Measurements from ENCODE around the gene DRD3.

The DRD3 gene

GRCh38 chr3:114178770-114179368 lies at the start of gene DRD3:
Gene DRD3 (minus strand): TSS chr3:114179052. CDS start chr3:114171992, 7,060 bp downstream.
- H3K4me3 ChIP-seq (ENCODE audit: control insufficient read depth, low read depth, low read length) = no peak within 1 kb of the TSS
- DNase-seq (ENCODE audit: low read depth) = no peak
- TF ChIP-seq CTCF (IDR thresholded peaks at IDR 0.05; ENCODE audit: control insufficient read depth, insufficient read depth, low read depth, low read length, missing control alignments) = no peak

GRCh38 chr3:114227076-114227475 lies 48.2 kb upstream of the DRD3 start:
- no peak for DNase-seq (ENCODE audit: low read depth)
- TF ChIP-seq CTCF (IDR thresholded peaks at IDR 0.05; ENCODE audit: control insufficient read depth, insufficient read depth, low read depth, low read length, missing control alignments) = no peak
- no peak overlapping the region for H3K4me3 ChIP-seq (ENCODE audit: control insufficient read depth, low read depth, low read length)

DNA sequence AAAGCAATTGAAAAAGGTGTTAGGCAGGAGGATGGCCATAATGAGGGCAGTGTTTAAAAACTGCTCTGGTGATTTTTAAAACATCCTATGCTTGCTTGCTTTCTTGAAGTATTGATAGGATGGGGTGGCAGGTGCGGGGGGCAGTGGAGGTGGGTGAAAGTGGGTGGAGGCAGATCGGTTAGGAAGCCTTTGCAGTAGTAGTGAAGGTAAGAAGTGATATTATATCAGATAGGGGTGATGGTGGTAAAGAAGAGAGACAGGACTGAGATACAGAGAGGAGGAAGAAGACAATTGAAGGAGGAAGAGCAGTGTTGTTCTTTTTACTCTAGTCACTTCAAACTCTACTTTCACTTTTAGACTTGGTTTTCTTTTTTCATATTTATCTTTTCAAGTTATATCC lies 47.5 kb upstream of the DRD3 start:
- no peak for DNase-seq (ENCODE audit: low read depth)
- no peak for TF ChIP-seq CTCF (IDR thresholded peaks at IDR 0.05; ENCODE audit: control insufficient read depth, insufficient read depth, low read depth, low read length, missing control alignments)
- no peak overlapping the region for H3K4me3 ChIP-seq (ENCODE audit: control insufficient read depth, low read depth, low read length)

- no peak overlapping the region for H3K4me3 ChIP-seq (ENCODE audit: control insufficient read depth, low read depth, low read length)
- no peak for DNase-seq (ENCODE audit: low read depth)
- no peak for TF ChIP-seq CTCF (IDR thresholded peaks at IDR 0.05; ENCODE audit: control insufficient read depth, insufficient read depth, low read depth, low read length, missing control alignments)
Observed at GRCh38 chr3:114223143-114223542, 44.3 kb upstream of the DRD3 start.

DNA sequence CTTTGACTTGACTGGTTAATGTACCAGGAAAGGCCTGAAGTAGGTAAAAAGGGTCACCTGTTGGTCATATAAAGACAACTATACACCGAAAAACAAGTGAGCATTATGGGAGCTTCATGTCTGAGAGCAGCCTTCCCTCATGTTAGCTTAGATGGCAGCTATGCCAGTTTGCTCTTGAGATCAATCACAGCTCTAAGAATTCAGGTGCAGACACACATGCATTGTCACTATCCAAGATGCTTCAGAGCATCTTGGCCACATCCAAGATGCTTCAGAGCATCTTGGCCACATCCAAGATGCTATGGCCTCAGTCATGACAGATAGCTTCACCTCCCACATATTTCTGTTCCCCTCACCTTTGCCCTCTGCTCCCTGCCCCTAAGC lies 43.0 kb upstream of the DRD3 start:
- H3K4me3 ChIP-seq (ENCODE audit: control insufficient read depth, low read depth, low read length) = no peak overlapping the region
- DNase-seq (ENCODE audit: low read depth) = no peak
- TF ChIP-seq CTCF (IDR thresholded peaks at IDR 0.05; ENCODE audit: control insufficient read depth, insufficient read depth, low read depth, low read length, missing control alignments) = no peak

- no peak for DNase-seq (ENCODE audit: low read depth)
Observed at GRCh38 chr3:114221165-114221880, 42.5 kb upstream of the DRD3 start.

More at GRCh38 chr3:114221165-114221880, 42.5 kb upstream of the DRD3 start:
- TF ChIP-seq CTCF (IDR thresholded peaks at IDR 0.05; ENCODE audit: control insufficient read depth, insufficient read depth, low read depth, low read length, missing control alignments) = no peak
- no peak overlapping the region for H3K4me3 ChIP-seq (ENCODE audit: control insufficient read depth, low read depth, low read length)

All from AG09309 (cell line).